Activated B cell treated with CpG ODN at 0.5 μM for 24 hours (primary cell): ENCODE data around the gene EFCAB12. TPM values are rescaled to one million over a fixed set of nuclear protein-coding genes. Genes with fewer than 3 reads are reported as not detected.

Source experiments
- ATAC-seq: fragments of 200-7000 bp; cut with Tn5 transposase; one replicate; pipeline ENCODE4 v1.10.0; 2021; ENCODE audit warnings: low read depth, mild to moderate bottlenecking, moderate library complexity
- CTCF ChIA-PET: fragments of 350-600 bp; sonication (Branson Sonifier 250); formaldehyde crosslinking; loops from one replicate; lab custom pipeline; 2021; ENCODE audit warnings: antibody characterized with exemption; lab: Charles Lee
- POLR2A ChIA-PET: fragments of 350-600 bp; sonication (Branson Sonifier 250); formaldehyde crosslinking; loops from one replicate; lab custom pipeline; 2021; ENCODE audit warnings: antibody characterized with exemption; lab: Charles Lee
- DNase-seq: peaks from one replicate; pipeline ENCODE4 v3.0.0; 2022
- H3K27ac Mint-ChIP-seq: one replicate; pipeline ENCODE4 v1.8.0; 2020; ENCODE audit warnings: mixed read lengths
- H3K27me3 Mint-ChIP-seq: one replicate; pipeline ENCODE4 v1.8.0; 2021; ENCODE audit warnings: mixed read lengths
- H3K36me3 Mint-ChIP-seq: one replicate; pipeline ENCODE4 v1.8.0; 2021; ENCODE audit warnings: low read depth, mixed read lengths
- H3K4me1 Mint-ChIP-seq: one replicate; pipeline ENCODE4 v1.8.0; 2021; ENCODE audit warnings: mixed read lengths
- H3K4me3 Mint-ChIP-seq: one replicate; pipeline ENCODE4 v1.8.0; 2020; ENCODE audit warnings: mild to moderate bottlenecking, mixed read lengths
- H3K9me3 Mint-ChIP-seq: one replicate; pipeline ENCODE4 v1.8.0; 2020; ENCODE audit warnings: mixed read lengths
- intact Hi-C: fragments of 100-400 bp; cut with micrococcal nuclease; formaldehyde crosslinking; loops from one replicate; pipeline ENCODE4 v1.15.1; 2024
- total RNA-seq: library from RNA; stranded (reverse); gene quantifications from 2 replicates; pipeline ENCODE4 v1.2.3, GENCODE V29; 2022
- TF ChIP-seq, protein P1 (sequence below): fragments of 200-600 bp; IDR thresholded peaks from one replicate; pipeline ENCODE4 v1.8.0; 2022; ENCODE audit warnings: antibody characterized with exemption, mild to moderate bottlenecking

The EFCAB12 gene
- total RNA-seq, 1 donor from 2014 or later = 1.8 TPM

DNA sequence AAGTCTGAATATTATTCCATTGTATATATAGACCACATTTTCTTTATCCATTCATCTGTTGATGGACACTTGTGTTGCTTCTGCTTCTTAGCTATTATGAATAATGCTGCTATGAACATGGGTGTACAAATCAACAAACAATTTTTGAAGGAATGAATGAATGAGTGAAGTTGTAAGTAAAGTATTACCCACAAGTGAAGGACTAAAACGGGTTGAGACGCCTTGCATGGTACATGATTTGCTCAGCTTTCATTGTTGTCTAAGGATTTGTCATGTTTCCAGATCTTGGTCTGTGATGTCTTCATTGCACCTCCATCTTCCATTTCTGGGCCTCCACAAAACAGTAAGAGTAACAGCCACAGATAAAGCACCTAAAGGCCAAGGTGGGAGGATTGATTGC is 32.1 kb upstream of the EFCAB12 start:
- TF ChIP-seq, protein P1, sequence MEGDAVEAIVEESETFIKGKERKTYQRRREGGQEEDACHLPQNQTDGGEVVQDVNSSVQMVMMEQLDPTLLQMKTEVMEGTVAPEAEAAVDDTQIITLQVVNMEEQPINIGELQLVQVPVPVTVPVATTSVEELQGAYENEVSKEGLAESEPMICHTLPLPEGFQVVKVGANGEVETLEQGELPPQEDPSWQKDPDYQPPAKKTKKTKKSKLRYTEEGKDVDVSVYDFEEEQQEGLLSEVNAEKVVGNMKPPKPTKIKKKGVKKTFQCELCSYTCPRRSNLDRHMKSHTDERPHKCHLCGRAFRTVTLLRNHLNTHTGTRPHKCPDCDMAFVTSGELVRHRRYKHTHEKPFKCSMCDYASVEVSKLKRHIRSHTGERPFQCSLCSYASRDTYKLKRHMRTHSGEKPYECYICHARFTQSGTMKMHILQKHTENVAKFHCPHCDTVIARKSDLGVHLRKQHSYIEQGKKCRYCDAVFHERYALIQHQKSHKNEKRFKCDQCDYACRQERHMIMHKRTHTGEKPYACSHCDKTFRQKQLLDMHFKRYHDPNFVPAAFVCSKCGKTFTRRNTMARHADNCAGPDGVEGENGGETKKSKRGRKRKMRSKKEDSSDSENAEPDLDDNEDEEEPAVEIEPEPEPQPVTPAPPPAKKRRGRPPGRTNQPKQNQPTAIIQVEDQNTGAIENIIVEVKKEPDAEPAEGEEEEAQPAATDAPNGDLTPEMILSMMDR = no peak
- no peak overlapping the region for H3K27ac Mint-ChIP-seq
- peaks cover 11% of the 10 kb centered on the region for H3K36me3 Mint-ChIP-seq
- ChIA-PET CTCF (no interaction called here), POLR2A (no interaction called here)
- no peaks in the 10 kb centered on the region for H3K4me1 Mint-ChIP-seq
- H3K27me3 Mint-ChIP-seq = no peaks in the 10 kb centered on the region
- ATAC-seq (no peak), DNase-seq (no peak)
- H3K9me3 Mint-ChIP-seq = no peaks in the 10 kb centered on the region
- intact Hi-C loops = no loop called here
- no peak overlapping the region for H3K4me3 Mint-ChIP-seq

DNA sequence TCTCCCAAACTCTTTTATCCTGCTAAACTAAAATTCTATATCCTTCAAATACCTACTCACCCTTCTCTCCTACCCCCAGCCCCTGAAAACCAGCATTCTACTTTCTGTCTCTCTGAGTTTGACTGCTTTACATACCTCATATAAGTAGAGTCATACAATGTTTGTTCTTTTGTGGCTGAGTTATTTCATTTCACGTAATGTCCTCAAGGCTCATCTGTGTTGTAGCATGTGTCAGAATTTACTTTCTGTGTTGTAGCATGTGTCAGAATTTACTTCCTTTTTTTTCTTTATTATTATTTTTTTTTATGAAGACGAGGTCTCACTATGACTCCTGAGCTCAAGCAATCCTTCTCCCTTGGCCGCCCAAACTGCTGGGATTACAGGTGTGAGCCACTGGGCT is 31.7 kb upstream of the EFCAB12 start:
- intact Hi-C loops = no loop called here

DNA sequence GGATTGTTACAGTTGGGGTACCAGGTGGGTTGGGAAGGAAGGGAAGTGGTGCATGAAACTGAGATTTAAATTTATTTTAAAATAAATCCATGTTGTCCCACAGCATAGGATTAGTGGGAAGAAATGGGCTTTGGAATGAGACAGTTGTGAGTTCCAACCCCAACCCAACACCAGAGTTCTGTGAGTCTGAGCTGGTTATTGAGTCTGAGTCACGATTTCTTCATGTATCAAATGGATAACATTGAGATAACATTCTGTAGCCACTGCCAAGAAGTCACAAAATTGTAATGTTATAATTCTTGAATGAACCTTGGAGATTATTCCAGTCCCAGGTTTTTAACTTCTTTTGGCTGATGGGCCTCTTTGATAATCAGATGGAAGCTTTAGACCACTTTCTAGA is 25.3 kb upstream of the EFCAB12 start:
- H3K36me3 Mint-ChIP-seq = peaks cover 20% of the 10 kb centered on the region
- DNase-seq = no peak
- ATAC-seq = no peak
- TF ChIP-seq, protein P1 = no peak
- H3K4me3 Mint-ChIP-seq = no peak overlapping the region
- POLR2A ChIA-PET = no interaction called here
- H3K27ac Mint-ChIP-seq = no peak overlapping the region
- intact Hi-C loops = no loop called here
- H3K9me3 Mint-ChIP-seq = no peaks in the 10 kb centered on the region
- H3K4me1 Mint-ChIP-seq = no peaks in the 10 kb centered on the region
- CTCF ChIA-PET = no interaction called here
- no peaks in the 10 kb centered on the region for H3K27me3 Mint-ChIP-seq

More for the DNA sequence above, 31.7 kb upstream of the EFCAB12 start:
- TF ChIP-seq, protein P1 = no peak
- DNase-seq (no peak), ATAC-seq (no peak)
- ChIA-PET POLR2A (no interaction called here), CTCF (no interaction called here)
- no peaks in the 10 kb centered on the region for H3K27me3 Mint-ChIP-seq
- peaks cover 11% of the 10 kb centered on the region for H3K36me3 Mint-ChIP-seq
- no peaks in the 10 kb centered on the region for H3K9me3 Mint-ChIP-seq
- no peaks in the 10 kb centered on the region for H3K4me1 Mint-ChIP-seq
- H3K27ac Mint-ChIP-seq = no peak overlapping the region
- H3K4me3 Mint-ChIP-seq = no peak overlapping the region

DNA sequence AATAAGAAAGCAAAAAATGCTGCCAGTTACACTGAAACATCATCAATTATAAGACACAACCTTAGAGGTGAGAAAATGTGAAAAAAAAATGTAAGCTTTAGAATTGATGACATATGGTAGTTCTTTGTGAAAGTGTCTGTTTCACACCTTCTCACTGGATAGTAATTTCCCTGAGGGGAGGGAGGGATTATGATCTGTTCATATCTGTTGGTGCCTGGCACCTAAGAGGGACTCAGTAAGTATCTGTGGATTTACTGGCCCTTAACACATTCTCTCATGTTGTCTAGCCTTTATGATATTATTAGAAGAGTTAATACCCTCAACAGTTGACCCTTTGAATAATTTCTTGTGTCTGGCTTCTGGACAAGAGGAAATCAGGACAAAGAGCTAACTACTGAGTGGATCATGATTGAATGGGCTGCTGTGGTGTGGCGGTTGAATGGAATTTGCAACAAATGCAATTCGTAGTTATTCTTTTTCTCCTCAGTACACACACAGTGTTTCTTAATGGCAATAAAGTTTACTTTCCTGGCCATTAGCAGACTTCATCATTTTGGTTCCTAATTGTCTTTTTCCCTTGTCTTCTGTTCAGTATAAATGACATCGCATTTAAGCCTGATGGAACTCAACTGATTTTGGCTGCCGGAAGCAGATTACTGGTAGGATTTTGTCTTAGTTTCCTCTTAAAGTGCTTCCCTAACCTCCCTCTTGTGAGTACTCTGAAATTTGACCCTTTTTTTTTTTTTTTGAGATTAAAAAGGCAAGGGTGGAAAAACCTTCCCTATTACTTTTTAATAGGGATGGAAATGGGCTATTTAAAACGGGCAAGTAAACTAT is 21.1 kb upstream of the EFCAB12 start:
- no peak for DNase-seq
- TF ChIP-seq, protein P1 = no peak
- Mint-ChIP-seq H3K9me3 (no peaks in the 10 kb centered on the region), H3K27ac (no peak overlapping the region), H3K36me3 (peaks cover 17% of the 10 kb centered on the region), H3K4me1 (no peaks in the 10 kb centered on the region), H3K27me3 (no peaks in the 10 kb centered on the region), H3K4me3 (no peak overlapping the region)
- POLR2A ChIA-PET = no interaction called here
- intact Hi-C loops = no loop called here
- CTCF ChIA-PET = no interaction called here
- ATAC-seq = no peak

DNA sequence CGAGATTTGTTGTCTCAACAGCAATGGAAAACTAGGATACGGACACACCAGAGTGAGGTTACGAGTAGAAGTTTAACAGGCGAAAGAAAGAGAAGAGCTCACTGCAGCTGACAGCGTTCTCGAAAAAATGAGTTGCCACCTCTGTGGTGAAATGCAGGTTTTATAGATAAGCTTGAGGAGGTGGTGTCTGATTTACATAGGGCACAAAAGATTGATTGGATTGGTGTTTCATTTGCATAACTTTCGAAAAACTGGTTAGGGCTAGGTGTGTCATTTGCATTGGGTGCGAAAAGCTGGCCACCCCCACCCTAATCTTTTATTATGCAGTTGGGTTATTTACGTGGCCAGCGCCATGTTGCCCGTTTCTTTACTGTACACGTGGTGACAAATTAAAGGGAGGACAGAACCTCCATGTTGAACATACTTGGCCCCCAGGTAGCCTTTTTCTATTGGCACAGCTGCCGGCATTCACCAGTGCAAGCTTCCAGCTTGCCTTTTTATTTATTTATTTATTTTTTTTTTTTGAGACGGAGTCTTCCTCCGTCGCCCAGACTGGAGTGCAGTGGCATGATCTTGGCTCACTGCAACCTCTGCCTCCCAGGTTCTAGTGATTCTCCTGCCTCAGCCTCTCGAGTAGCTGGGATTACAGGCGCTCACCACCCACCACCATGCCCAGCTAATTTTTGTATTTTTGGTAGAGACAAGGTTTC is 19.9 kb upstream of the EFCAB12 start:
- ChIA-PET CTCF (no interaction called here), POLR2A (no interaction called here)
- intact Hi-C loops = no loop called here
- Mint-ChIP-seq H3K27me3 (no peaks in the 10 kb centered on the region), H3K4me3 (no peak overlapping the region), H3K9me3 (no peaks in the 10 kb centered on the region), H3K4me1 (no peaks in the 10 kb centered on the region), H3K36me3 (peaks cover 15% of the 10 kb centered on the region), H3K27ac (no peak overlapping the region)
- TF ChIP-seq, protein P1 = no peak
- ATAC-seq (no peak), DNase-seq (no peak)
